Smooth muscle cell (in vitro differentiated cells): ENCODE measurements around the gene SLC35D2. TPM values are rescaled to one million over a fixed set of nuclear protein-coding genes. Genes with fewer than 3 reads are reported as not detected.

ENCODE experiments used
- DNase-seq: peaks from one replicate; lab custom pipeline; 2025; ENCODE audit not compliant: unreplicated experiment; lab: John Stamatoyannopoulos, UW
- H2AFZ ChIP-seq: fragments of 200-600 bp; sonication (generic); 2 replicates; pipeline ENCODE4 v1.6.0; 2016; ENCODE audit warnings: antibody characterized with exemption, low read depth, mild to moderate bottlenecking
- H3F3A ChIP-seq: fragments of 200-600 bp; sonication (generic); 2 replicates; pipeline ENCODE4 v1.6.0; 2017; ENCODE audit warnings: antibody characterized with exemption, low read depth
- H3K27ac ChIP-seq: fragments of 200-600 bp; sonication (generic); 2 replicates; pipeline ENCODE4 v1.5.1; 2016; ENCODE audit warnings: low read depth, mild to moderate bottlenecking
- H3K27me3 ChIP-seq: fragments of 200-600 bp; sonication (generic); 2 replicates; pipeline ENCODE4 v1.6.1; 2016; ENCODE audit warnings: low read depth, mild to moderate bottlenecking
- H3K36me3 ChIP-seq: fragments of 200-600 bp; sonication (generic); 2 replicates; pipeline ENCODE4 v1.5.1; 2016; ENCODE audit warnings: low read depth
- H3K4me1 ChIP-seq: fragments of 200-600 bp; sonication (generic); 2 replicates; pipeline ENCODE4 v1.5.1; 2016; ENCODE audit warnings: low read depth
- H3K4me2 ChIP-seq: fragments of 200-600 bp; sonication (generic); 2 replicates; pipeline ENCODE4 v1.6.0; 2016; ENCODE audit warnings: mild to moderate bottlenecking
- H3K4me3 ChIP-seq: fragments of 200-600 bp; sonication (generic); 2 replicates; pipeline ENCODE4 v1.5.1; 2016; ENCODE audit warnings: mild to moderate bottlenecking
- H3K79me2 ChIP-seq: fragments of 200-600 bp; sonication (generic); 2 replicates; pipeline ENCODE4 v1.6.0; 2016; ENCODE audit warnings: low read depth, mild to moderate bottlenecking
- H3K9ac ChIP-seq: fragments of 200-600 bp; sonication (generic); 2 replicates; pipeline ENCODE4 v1.6.0; 2016; ENCODE audit warnings: low read depth
- H3K9me3 ChIP-seq: fragments of 200-600 bp; sonication (generic); replicated peaks from 2 replicates; pipeline ENCODE4 v1.5.1; 2016; ENCODE audit warnings: low read depth
- H4K20me1 ChIP-seq: fragments of 200-600 bp; sonication (generic); 2 replicates; pipeline ENCODE4 v1.6.0; 2016; ENCODE audit warnings: low read depth
- CTCF ChIP-seq: fragments of 200-600 bp; sonication (generic); IDR thresholded peaks from 2 replicates; pipeline ENCODE4 v1.5.1; 2017; ENCODE audit warnings: borderline replicate concordance, mild to moderate bottlenecking, antibody characterized with exemption; ENCODE audit not compliant: insufficient read depth, poor library complexity, severe bottlenecking
- WGBS: methylation state at CpG from one replicate; pipeline ENCODE4 v1.1.7; 2016; ENCODE audit warnings: low lambda C conversion rate; 5-methylcytosine and 5-hydroxymethylcytosine counted together
- polyA plus RNA-seq: library from polyadenylated mRNA; unstranded; fragments of >200 nt; fragmentation: Nextera tagmentation; extraction: Ambion mirVana; gene quantifications from 2 replicates; pipeline ENCODE4 v1.2.1, GENCODE V29; 2016
- total RNA-seq: library from RNA; depleted of rRNA; stranded (reverse); fragments of >200 nt; gene quantifications from 2 replicates; pipeline ENCODE4 v1.2.3, GENCODE V29; 2014

Gene SLC35D2
- total and polyA plus RNA-seq, 2 experiments from 2014 or later = 16.5 to 25.5 TPM

- Histone ChIP-seq H3K4me1 (peaks cover 26% of the 10 kb centered on the region), H3K27ac (peak within 1 kb of the TSS; percentile 86), H3K4me3 (peak within 1 kb of the TSS; percentile 85), H3K79me2 (peaks cover 27% of the 10 kb centered on the region), H4K20me1 (no peaks in the 10 kb centered on the region), H3K9me3 (no peaks in the 10 kb centered on the region), H3K27me3 (no peaks in the 10 kb centered on the region), H3K9ac (peak within 1 kb of the TSS; percentile 74), H2AFZ (peak within 1 kb of the TSS; percentile 98), H3K36me3 (no peaks in the 10 kb centered on the region), H3K4me2 (peak within 1 kb of the TSS; percentile 100), H3F3A (peaks cover 14% of the 10 kb centered on the region)
- peak; percentile 82 for DNase-seq
- WGBS = under 1% methylated on average over 55 of the region's 100 CpGs
- TF ChIP-seq CTCF = no peak
Observed at GRCh38 chr9:96418083-96418919, 34.8 kb upstream of the SLC35D2 start, which contains the start of gene ZNF367. Gene ZNF367, minus strand, starts transcription at chr9:96418370. Its CDS starts 338 bp downstream, at chr9:96418032.

DNA sequence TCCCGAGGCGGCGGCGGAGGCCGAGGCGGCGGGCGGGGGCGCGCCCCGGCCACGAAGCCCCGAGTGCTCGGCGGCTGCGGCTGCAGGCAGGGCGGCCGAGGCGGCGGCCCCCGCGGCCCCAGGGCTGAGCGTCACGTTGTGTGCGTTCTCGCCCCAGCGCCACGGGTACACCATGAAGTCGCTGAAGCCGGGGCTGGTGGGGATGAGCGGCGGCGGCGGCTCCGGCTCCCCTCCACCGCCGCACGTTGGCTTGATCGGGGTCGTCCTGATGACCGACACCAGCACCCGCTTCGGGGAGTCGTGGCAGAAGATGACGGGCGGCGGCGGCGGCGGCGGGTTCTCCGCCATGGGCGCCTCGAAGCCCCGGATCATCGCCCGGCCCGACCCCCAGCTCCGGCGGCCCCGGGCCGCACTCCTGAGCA lies 34.2 kb upstream of the SLC35D2 start:
- H3K27me3 ChIP-seq = no peaks in the 10 kb centered on the region
- H3K9ac ChIP-seq = peak overlapping the region; percentile 74
- H4K20me1 ChIP-seq = no peaks in the 10 kb centered on the region
- peak overlapping the region; percentile 100 for H3K4me2 ChIP-seq
- peaks cover 30% of the 10 kb centered on the region for H3K79me2 ChIP-seq
- peak overlapping the region; percentile 98 for H2AFZ ChIP-seq
- no peak for DNase-seq
- H3F3A ChIP-seq = peaks cover 14% of the 10 kb centered on the region
- H3K4me1 ChIP-seq = peaks cover 26% of the 10 kb centered on the region
- peak overlapping the region; percentile 69 for H3K27ac ChIP-seq
- H3K36me3 ChIP-seq = no peaks in the 10 kb centered on the region
- no peaks in the 10 kb centered on the region for H3K9me3 ChIP-seq
- H3K4me3 ChIP-seq = peak overlapping the region; percentile 85
- WGBS = under 1% methylated on average over 35 of the region's 62 CpGs
- TF ChIP-seq CTCF = no peak

GRCh38 chr9:96417051-96417586 lies 33.6 kb upstream of the SLC35D2 start:
- Histone ChIP-seq H4K20me1 (no peaks in the 10 kb centered on the region), H3K4me3 (peak overlapping the region; percentile 85), H3F3A (peaks cover 14% of the 10 kb centered on the region), H3K79me2 (peaks cover 30% of the 10 kb centered on the region), H2AFZ (peak overlapping the region; percentile 88), H3K27ac (peak overlapping the region; percentile 69), H3K4me2 (peak overlapping the region; percentile 100), H3K9me3 (no peaks in the 10 kb centered on the region), H3K36me3 (no peaks in the 10 kb centered on the region), H3K9ac (peak overlapping the region; percentile 42), H3K4me1 (peaks cover 26% of the 10 kb centered on the region), H3K27me3 (no peaks in the 10 kb centered on the region)
- TF ChIP-seq CTCF = no peak
- peak; percentile 68 for DNase-seq
- 0% methylated on average over 19 of the region's 50 CpGs for WGBS
